ENCODE data around the gene PCDH9.

DNA sequence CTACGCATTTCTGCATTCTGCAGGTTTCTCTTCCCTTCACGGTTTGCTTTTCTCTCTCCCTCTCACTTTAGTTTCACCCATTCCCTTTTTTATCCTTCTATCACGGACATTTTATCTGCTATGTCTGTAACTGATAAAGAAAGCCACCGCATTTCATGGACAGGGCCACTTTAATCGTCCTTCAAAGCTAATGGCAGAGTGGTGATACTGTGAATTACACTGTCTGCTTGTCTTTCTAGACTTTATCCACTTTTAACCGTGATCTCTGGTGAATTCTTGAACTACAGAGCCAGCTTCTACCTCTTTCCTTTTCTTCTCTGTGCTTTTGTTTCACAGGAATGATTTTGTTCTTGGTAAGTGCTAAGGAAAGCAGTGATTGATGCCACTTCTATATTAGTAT, 760.4 kb downstream of the PCDH9 start:
- TF ChIP-seq, protein P1, sequence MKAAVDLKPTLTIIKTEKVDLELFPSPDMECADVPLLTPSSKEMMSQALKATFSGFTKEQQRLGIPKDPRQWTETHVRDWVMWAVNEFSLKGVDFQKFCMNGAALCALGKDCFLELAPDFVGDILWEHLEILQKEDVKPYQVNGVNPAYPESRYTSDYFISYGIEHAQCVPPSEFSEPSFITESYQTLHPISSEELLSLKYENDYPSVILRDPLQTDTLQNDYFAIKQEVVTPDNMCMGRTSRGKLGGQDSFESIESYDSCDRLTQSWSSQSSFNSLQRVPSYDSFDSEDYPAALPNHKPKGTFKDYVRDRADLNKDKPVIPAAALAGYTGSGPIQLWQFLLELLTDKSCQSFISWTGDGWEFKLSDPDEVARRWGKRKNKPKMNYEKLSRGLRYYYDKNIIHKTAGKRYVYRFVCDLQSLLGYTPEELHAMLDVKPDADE (CRISPR knock-in tag; IDR thresholded peaks at IDR 0.05) = no peak
- no peak for TF ChIP-seq ZNF20 (CRISPR knock-in tag; IDR thresholded peaks at IDR 0.05)
- TF ChIP-seq, protein P2, sequence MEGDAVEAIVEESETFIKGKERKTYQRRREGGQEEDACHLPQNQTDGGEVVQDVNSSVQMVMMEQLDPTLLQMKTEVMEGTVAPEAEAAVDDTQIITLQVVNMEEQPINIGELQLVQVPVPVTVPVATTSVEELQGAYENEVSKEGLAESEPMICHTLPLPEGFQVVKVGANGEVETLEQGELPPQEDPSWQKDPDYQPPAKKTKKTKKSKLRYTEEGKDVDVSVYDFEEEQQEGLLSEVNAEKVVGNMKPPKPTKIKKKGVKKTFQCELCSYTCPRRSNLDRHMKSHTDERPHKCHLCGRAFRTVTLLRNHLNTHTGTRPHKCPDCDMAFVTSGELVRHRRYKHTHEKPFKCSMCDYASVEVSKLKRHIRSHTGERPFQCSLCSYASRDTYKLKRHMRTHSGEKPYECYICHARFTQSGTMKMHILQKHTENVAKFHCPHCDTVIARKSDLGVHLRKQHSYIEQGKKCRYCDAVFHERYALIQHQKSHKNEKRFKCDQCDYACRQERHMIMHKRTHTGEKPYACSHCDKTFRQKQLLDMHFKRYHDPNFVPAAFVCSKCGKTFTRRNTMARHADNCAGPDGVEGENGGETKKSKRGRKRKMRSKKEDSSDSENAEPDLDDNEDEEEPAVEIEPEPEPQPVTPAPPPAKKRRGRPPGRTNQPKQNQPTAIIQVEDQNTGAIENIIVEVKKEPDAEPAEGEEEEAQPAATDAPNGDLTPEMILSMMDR (CRISPR knock-in tag; IDR thresholded peaks at IDR 0.05) = no peak
- TF ChIP-seq, protein P3, sequence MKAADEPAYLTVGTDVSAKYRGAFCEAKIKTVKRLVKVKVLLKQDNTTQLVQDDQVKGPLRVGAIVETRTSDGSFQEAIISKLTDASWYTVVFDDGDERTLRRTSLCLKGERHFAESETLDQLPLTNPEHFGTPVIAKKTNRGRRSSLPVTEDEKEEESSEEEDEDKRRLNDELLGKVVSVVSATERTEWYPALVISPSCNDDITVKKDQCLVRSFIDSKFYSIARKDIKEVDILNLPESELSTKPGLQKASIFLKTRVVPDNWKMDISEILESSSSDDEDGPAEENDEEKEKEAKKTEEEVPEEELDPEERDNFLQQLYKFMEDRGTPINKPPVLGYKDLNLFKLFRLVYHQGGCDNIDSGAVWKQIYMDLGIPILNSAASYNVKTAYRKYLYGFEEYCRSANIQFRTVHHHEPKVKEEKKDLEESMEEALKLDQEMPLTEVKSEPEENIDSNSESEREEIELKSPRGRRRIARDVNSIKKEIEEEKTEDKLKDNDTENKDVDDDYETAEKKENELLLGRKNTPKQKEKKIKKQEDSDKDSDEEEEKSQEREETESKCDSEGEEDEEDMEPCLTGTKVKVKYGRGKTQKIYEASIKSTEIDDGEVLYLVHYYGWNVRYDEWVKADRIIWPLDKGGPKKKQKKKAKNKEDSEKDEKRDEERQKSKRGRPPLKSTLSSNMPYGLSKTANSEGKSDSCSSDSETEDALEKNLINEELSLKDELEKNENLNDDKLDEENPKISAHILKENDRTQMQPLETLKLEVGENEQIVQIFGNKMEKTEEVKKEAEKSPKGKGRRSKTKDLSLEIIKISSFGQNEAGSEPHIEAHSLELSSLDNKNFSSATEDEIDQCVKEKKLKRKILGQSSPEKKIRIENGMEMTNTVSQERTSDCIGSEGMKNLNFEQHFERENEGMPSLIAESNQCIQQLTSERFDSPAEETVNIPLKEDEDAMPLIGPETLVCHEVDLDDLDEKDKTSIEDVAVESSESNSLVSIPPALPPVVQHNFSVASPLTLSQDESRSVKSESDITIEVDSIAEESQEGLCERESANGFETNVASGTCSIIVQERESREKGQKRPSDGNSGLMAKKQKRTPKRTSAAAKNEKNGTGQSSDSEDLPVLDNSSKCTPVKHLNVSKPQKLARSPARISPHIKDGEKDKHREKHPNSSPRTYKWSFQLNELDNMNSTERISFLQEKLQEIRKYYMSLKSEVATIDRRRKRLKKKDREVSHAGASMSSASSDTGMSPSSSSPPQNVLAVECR (CRISPR knock-in tag; IDR thresholded peaks at IDR 0.05; ENCODE audit: borderline replicate concordance) = no peak
- TF ChIP-seq, protein P4, sequence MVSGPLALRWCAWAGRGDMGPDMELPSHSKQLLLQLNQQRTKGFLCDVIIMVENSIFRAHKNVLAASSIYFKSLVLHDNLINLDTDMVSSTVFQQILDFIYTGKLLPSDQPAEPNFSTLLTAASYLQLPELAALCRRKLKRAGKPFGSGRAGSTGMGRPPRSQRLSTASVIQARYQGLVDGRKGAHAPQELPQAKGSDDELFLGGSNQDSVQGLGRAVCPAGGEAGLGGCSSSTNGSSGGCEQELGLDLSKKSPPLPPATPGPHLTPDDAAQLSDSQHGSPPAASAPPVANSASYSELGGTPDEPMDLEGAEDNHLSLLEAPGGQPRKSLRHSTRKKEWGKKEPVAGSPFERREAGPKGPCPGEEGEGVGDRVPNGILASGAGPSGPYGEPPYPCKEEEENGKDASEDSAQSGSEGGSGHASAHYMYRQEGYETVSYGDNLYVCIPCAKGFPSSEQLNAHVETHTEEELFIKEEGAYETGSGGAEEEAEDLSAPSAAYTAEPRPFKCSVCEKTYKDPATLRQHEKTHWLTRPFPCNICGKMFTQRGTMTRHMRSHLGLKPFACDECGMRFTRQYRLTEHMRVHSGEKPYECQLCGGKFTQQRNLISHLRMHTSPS (CRISPR knock-in tag; IDR thresholded peaks at IDR 0.05; ENCODE audit: low read depth) = no peak
- TF ChIP-seq, protein P5, sequence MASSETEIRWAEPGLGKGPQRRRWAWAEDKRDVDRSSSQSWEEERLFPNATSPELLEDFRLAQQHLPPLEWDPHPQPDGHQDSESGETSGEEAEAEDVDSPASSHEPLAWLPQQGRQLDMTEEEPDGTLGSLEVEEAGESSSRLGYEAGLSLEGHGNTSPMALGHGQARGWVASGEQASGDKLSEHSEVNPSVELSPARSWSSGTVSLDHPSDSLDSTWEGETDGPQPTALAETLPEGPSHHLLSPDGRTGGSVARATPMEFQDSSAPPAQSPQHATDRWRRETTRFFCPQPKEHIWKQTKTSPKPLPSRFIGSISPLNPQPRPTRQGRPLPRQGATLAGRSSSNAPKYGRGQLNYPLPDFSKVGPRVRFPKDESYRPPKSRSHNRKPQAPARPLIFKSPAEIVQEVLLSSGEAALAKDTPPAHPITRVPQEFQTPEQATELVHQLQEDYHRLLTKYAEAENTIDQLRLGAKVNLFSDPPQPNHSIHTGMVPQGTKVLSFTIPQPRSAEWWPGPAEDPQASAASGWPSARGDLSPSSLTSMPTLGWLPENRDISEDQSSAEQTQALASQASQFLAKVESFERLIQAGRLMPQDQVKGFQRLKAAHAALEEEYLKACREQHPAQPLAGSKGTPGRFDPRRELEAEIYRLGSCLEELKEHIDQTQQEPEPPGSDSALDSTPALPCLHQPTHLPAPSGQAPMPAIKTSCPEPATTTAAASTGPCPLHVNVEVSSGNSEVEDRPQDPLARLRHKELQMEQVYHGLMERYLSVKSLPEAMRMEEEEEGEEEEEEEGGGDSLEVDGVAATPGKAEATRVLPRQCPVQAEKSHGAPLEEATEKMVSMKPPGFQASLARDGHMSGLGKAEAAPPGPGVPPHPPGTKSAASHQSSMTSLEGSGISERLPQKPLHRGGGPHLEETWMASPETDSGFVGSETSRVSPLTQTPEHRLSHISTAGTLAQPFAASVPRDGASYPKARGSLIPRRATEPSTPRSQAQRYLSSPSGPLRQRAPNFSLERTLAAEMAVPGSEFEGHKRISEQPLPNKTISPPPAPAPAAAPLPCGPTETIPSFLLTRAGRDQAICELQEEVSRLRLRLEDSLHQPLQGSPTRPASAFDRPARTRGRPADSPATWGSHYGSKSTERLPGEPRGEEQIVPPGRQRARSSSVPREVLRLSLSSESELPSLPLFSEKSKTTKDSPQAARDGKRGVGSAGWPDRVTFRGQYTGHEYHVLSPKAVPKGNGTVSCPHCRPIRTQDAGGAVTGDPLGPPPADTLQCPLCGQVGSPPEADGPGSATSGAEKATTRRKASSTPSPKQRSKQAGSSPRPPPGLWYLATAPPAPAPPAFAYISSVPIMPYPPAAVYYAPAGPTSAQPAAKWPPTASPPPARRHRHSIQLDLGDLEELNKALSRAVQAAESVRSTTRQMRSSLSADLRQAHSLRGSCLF (CRISPR knock-in tag; IDR thresholded peaks at IDR 0.05; ENCODE audit: borderline replicate concordance) = no peak
- TF ChIP-seq EP300 (IDR thresholded peaks at IDR 0.05; ENCODE audit: low read depth in 2 of 2, low read length in 2 of 2) = no peak
- no peak for TF ChIP-seq EP300 (CRISPR knock-in tag; IDR thresholded peaks at IDR 0.05; ENCODE audit: borderline replicate concordance)
- TF ChIP-seq NR2C2 (CRISPR knock-in tag; IDR thresholded peaks at IDR 0.05; ENCODE audit: borderline replicate concordance) = no peak
